ENCODE data around the gene MLH1.
"Not testable (repeated sequence)": the region's sequence is repeated elsewhere in the genome, so short reads cannot be mapped to it uniquely, and the experiment has no call there.

MLH1 gene

GRCh38 chr3:37040231-37040630 is 46.9 kb downstream of the MLH1 start:
- no peak for DNase-seq (ENCODE audit: low spot score)
- H3K79me1 ChIP-seq (ENCODE audit: low read depth, low read length) = no peaks in the 10 kb centered on the region
- WGBS, 2 donors (ENCODE audit: extremely low coverage in 2 of 2, insufficient read length in 2 of 2, insufficient replicate concordance in 1 of 2) = no CpG with 5 or more reads among the region's 1 CpG
- H3K9me3 ChIP-seq (replicated peaks in 1 of 2; ENCODE audit: control insufficient read depth in 2 of 2, insufficient read depth in 1 of 2, low read depth in 1 of 2, low read length in 2 of 2) = peaks cover 0 to 20% of the 10 kb centered on the region in 2 donors
- no peak overlapping the region for H2BK120ac ChIP-seq (ENCODE audit: low read depth, low read length)
- no peak overlapping the region for H2AFZ ChIP-seq (ENCODE audit: low read length)
- no peak overlapping the region for H3K4ac ChIP-seq (ENCODE audit: low read length)
- H3K4me2 ChIP-seq (ENCODE audit: insufficient read depth, low read length, poor library complexity, severe bottlenecking) = no peak overlapping the region
- no peak overlapping the region for H4K91ac ChIP-seq (ENCODE audit: low read depth, low read length, poor library complexity)
- peaks cover 14 to 96% of the 10 kb centered on the region in 2 donors for H3K36me3 ChIP-seq (replicated peaks in 1 of 2; ENCODE audit: control insufficient read depth in 2 of 2, insufficient read depth in 2 of 2, low read length in 2 of 2)
- no peaks in the 10 kb centered on the region for H3K27me3 ChIP-seq (ENCODE audit: control insufficient read depth in 3 of 3, insufficient read depth in 3 of 3, low read depth in 1 of 3, low read length in 3 of 3)
- H2BK5ac ChIP-seq (ENCODE audit: low read length) = no peak overlapping the region
- no peak overlapping the region for H3K18ac ChIP-seq (ENCODE audit: low read length)
- H4K8ac ChIP-seq (ENCODE audit: low read depth, low read length) = no peak overlapping the region
- no peak overlapping the region for H3K27ac ChIP-seq (replicated peaks; ENCODE audit: low read length)
- H3K4me3 ChIP-seq (ENCODE audit: low read length in 2 of 2) = no peak overlapping the region
- H2AK5ac ChIP-seq (ENCODE audit: low read depth, low read length) = no peak overlapping the region
- H3K23ac ChIP-seq (ENCODE audit: low read depth, low read length, poor library complexity) = no peak overlapping the region
- H3K9ac ChIP-seq (ENCODE audit: low read depth, low read length, poor library complexity) = no peak overlapping the region
- no peak overlapping the region for H3K14ac ChIP-seq (ENCODE audit: low read length)
- no peak overlapping the region for H2BK12ac ChIP-seq (ENCODE audit: low read length)
- H3K4me1 ChIP-seq (ENCODE audit: control insufficient read depth in 2 of 2, insufficient read depth in 1 of 2, low read depth in 1 of 2, low read length in 2 of 2) = no peaks in the 10 kb centered on the region
- H2BK15ac ChIP-seq (ENCODE audit: low read length) = no peak overlapping the region

DNA sequence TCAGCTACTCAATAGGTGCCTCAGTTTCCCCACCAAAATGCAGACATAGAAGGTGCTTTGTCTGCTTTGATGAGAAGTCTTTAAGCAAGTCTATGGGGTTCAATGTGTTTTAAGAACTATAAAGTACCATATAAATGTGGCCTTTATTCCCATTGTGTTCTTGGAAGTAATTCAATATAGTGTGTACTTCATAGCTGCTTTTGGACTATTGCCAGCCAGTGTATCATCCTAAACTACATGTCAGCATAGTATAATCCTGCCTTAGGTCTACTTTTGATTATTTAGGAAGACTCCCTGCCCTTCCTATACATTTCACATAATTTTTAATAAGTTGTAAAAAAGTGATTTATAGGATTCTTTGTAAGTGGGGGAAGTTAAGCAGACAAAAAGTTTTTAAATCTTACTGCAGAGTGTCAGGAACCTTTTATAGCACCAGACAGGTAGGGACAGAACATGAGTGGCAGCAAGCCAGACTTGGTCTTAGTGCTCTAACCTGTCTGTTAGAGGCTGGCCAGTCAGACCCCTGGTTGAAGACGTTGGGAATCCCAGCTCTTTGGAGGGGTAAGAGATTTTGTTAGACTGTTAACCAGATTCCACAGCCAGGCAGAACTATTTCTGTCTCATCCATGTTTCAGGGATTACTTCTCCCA is 48.4 kb downstream of the MLH1 start:
- H4K91ac ChIP-seq (ENCODE audit: low read depth, low read length, poor library complexity) = no peak overlapping the region

GRCh38 chr3:37042712-37043111 is 49.4 kb downstream of the MLH1 start:
- not testable (repeated sequence) for H3K79me1 ChIP-seq (ENCODE audit: low read depth, low read length); H3K27me3 ChIP-seq (ENCODE audit: control insufficient read depth in 3 of 3, insufficient read depth in 3 of 3, low read depth in 1 of 3, low read length in 3 of 3); H2BK5ac ChIP-seq (ENCODE audit: low read length); H3K14ac ChIP-seq (ENCODE audit: low read length); H4K91ac ChIP-seq (ENCODE audit: low read depth, low read length, poor library complexity); H3K4ac ChIP-seq (ENCODE audit: low read length); H3K23ac ChIP-seq (ENCODE audit: low read depth, low read length, poor library complexity); H2AK5ac ChIP-seq (ENCODE audit: low read depth, low read length); H3K27ac ChIP-seq (replicated peaks; ENCODE audit: low read length); H3K9me3 ChIP-seq (replicated peaks in 1 of 2; ENCODE audit: control insufficient read depth in 2 of 2, insufficient read depth in 1 of 2, low read depth in 1 of 2, low read length in 2 of 2); H3K18ac ChIP-seq (ENCODE audit: low read length); H2BK12ac ChIP-seq (ENCODE audit: low read length); H3K4me2 ChIP-seq (ENCODE audit: insufficient read depth, low read length, poor library complexity, severe bottlenecking); H3K4me1 ChIP-seq (ENCODE audit: control insufficient read depth in 2 of 2, insufficient read depth in 1 of 2, low read depth in 1 of 2, low read length in 2 of 2); H3K9ac ChIP-seq (ENCODE audit: low read depth, low read length, poor library complexity); DNase-seq (ENCODE audit: low spot score); H4K8ac ChIP-seq (ENCODE audit: low read depth, low read length); H3K4me3 ChIP-seq (ENCODE audit: low read length in 2 of 2); H2BK15ac ChIP-seq (ENCODE audit: low read length); H2BK120ac ChIP-seq (ENCODE audit: low read depth, low read length); H2AFZ ChIP-seq (ENCODE audit: low read length)
- H3K36me3 ChIP-seq (replicated peaks in 1 of 2; ENCODE audit: control insufficient read depth in 2 of 2, insufficient read depth in 2 of 2, low read length in 2 of 2) = peaks cover 12 to 93% of the 10 kb centered on the region in 2 donors
- no CpG with 5 or more reads among the region's 3 CpGs for WGBS, 2 donors (ENCODE audit: extremely low coverage in 2 of 2, insufficient read length in 2 of 2, insufficient replicate concordance in 1 of 2)

More for the DNA sequence above, 48.4 kb downstream of the MLH1 start:
- Histone ChIP-seq H4K8ac (ENCODE audit: low read depth, low read length) (no peak overlapping the region), H2BK5ac (ENCODE audit: low read length) (no peak overlapping the region), H3K27ac (replicated peaks; ENCODE audit: low read length) (no peak overlapping the region), H2BK15ac (ENCODE audit: low read length) (no peak overlapping the region), H3K79me1 (ENCODE audit: low read depth, low read length) (no peaks in the 10 kb centered on the region), H3K9ac (ENCODE audit: low read depth, low read length, poor library complexity) (no peak overlapping the region), H3K4ac (ENCODE audit: low read length) (no peak overlapping the region), H3K27me3 (ENCODE audit: control insufficient read depth in 3 of 3, insufficient read depth in 3 of 3, low read depth in 1 of 3, low read length in 3 of 3) (no peaks in the 10 kb centered on the region), H2BK12ac (ENCODE audit: low read length) (no peak overlapping the region), H3K4me1 (ENCODE audit: control insufficient read depth in 2 of 2, insufficient read depth in 1 of 2, low read depth in 1 of 2, low read length in 2 of 2) (no peaks in the 10 kb centered on the region), H3K9me3 (replicated peaks in 1 of 2; ENCODE audit: control insufficient read depth in 2 of 2, insufficient read depth in 1 of 2, low read depth in 1 of 2, low read length in 2 of 2) (peaks cover 0 to 6% of the 10 kb centered on the region in 2 donors), H3K23ac (ENCODE audit: low read depth, low read length, poor library complexity) (no peak overlapping the region), H3K14ac (ENCODE audit: low read length) (no peak overlapping the region), H3K4me3 (ENCODE audit: low read length in 2 of 2) (no peak overlapping the region), H2BK120ac (ENCODE audit: low read depth, low read length) (no peak overlapping the region), H3K36me3 (replicated peaks in 1 of 2; ENCODE audit: control insufficient read depth in 2 of 2, insufficient read depth in 2 of 2, low read length in 2 of 2) (peaks cover 12 to 93% of the 10 kb centered on the region in 2 donors), H2AK5ac (ENCODE audit: low read depth, low read length) (no peak overlapping the region), H3K18ac (ENCODE audit: low read length) (no peak overlapping the region), H3K4me2 (ENCODE audit: insufficient read depth, low read length, poor library complexity, severe bottlenecking) (no peak overlapping the region), H2AFZ (ENCODE audit: low read length) (no peak overlapping the region)
- WGBS, 2 donors (ENCODE audit: extremely low coverage in 2 of 2, insufficient read length in 2 of 2, insufficient replicate concordance in 1 of 2) = no CpG with 5 or more reads among the region's 1 CpG
- no peak for DNase-seq (ENCODE audit: low spot score)

- no peak overlapping the region for H2BK120ac ChIP-seq (ENCODE audit: low read depth, low read length)
- WGBS, 2 donors (ENCODE audit: extremely low coverage in 2 of 2, insufficient read length in 2 of 2, insufficient replicate concordance in 1 of 2) = no CpG with 5 or more reads among the region's 1 CpG
- no peak overlapping the region for H2BK12ac ChIP-seq (ENCODE audit: low read length)
- no peak overlapping the region for H2BK15ac ChIP-seq (ENCODE audit: low read length)
- DNase-seq (ENCODE audit: low spot score) = no peak
- H4K91ac ChIP-seq (ENCODE audit: low read depth, low read length, poor library complexity) = no peak overlapping the region
- H3K4me3 ChIP-seq (ENCODE audit: low read length in 2 of 2) = no peak overlapping the region
- no peak overlapping the region for H3K27ac ChIP-seq (replicated peaks; ENCODE audit: low read length)
- H3K18ac ChIP-seq (ENCODE audit: low read length) = no peak overlapping the region
- H2BK5ac ChIP-seq (ENCODE audit: low read length) = no peak overlapping the region
- no peak overlapping the region for H3K4ac ChIP-seq (ENCODE audit: low read length)
- H4K8ac ChIP-seq (ENCODE audit: low read depth, low read length) = no peak overlapping the region
- H2AFZ ChIP-seq (ENCODE audit: low read length) = no peak overlapping the region
- no peaks in the 10 kb centered on the region for H3K4me1 ChIP-seq (ENCODE audit: control insufficient read depth in 2 of 2, insufficient read depth in 1 of 2, low read depth in 1 of 2, low read length in 2 of 2)
- no peaks in the 10 kb centered on the region for H3K27me3 ChIP-seq (ENCODE audit: control insufficient read depth in 3 of 3, insufficient read depth in 3 of 3, low read depth in 1 of 3, low read length in 3 of 3)
- no peak overlapping the region for H3K23ac ChIP-seq (ENCODE audit: low read depth, low read length, poor library complexity)
- no peak overlapping the region for H2AK5ac ChIP-seq (ENCODE audit: low read depth, low read length)
- H3K9me3 ChIP-seq (replicated peaks in 1 of 2; ENCODE audit: control insufficient read depth in 2 of 2, insufficient read depth in 1 of 2, low read depth in 1 of 2, low read length in 2 of 2) = no peaks in the 10 kb centered on the region
- H3K14ac ChIP-seq (ENCODE audit: low read length) = no peak overlapping the region
- no peak overlapping the region for H3K9ac ChIP-seq (ENCODE audit: low read depth, low read length, poor library complexity)
- no peaks in the 10 kb centered on the region for H3K79me1 ChIP-seq (ENCODE audit: low read depth, low read length)
- no peak overlapping the region for H3K4me2 ChIP-seq (ENCODE audit: insufficient read depth, low read length, poor library complexity, severe bottlenecking)
- peaks cover 20 to 96% of the 10 kb centered on the region in 2 donors for H3K36me3 ChIP-seq (replicated peaks in 1 of 2; ENCODE audit: control insufficient read depth in 2 of 2, insufficient read depth in 2 of 2, low read length in 2 of 2)
Measured at GRCh38 chr3:37050282-37050681, 57.0 kb downstream of the MLH1 start.

Data from neuronal stem cell (in vitro differentiated cells).